ENCODE data around the gene LDLRAD3.
"Not testable (repeated sequence)": the region's sequence is repeated elsewhere in the genome, so short reads cannot be mapped to it uniquely, and the experiment has no call there.

Gene LDLRAD3

GRCh38 chr11:36019722-36020121 lies 75.9 kb downstream of the LDLRAD3 start:
- no peak for DNase-seq

DNA sequence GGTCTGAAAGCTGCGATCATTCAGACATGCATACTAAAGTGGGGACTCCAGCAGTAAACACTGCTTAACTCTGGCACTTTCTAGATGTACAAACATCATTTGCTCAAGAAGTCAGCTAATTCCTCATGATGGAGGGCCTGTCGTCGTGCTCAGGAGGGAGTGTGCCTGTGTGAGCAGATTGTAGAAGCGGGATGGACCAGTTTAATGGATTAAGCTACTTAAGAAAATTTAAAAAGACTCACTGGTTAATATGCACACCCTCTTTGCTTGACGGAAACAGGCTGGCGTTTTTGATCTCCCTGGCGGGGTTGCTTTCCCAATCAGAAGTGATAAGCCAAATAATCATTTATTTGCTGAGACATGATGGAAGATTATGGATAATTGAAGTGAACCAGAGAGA lies 79.0 kb downstream of the LDLRAD3 start:
- DNase-seq, result no peak

DNA sequence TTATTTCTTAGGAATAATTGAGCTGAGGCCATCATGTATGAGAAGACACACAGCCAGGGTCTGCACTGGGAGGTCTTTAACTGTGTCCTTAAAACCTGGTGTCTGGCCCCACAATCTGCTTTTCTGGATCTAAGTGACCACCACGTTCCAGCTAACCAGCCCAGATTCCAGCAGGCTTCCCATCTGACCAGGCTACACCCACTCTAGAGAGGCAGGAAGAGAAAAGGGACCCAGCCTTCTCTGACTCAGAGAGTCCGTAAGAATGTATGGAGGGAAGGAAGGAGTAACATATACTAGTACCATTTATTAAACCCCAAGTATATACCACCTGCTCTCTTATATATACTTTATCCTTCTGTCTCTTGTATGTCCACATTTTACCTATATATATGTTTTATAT lies 80.1 kb downstream of the LDLRAD3 start:
- peak; percentile 36 for DNase-seq

- no peak for DNase-seq
Observed at GRCh38 chr11:36024716-36025115, 80.9 kb downstream of the LDLRAD3 start.

GRCh38 chr11:36026315-36026968 lies 82.6 kb downstream of the LDLRAD3 start:
- no peak for DNase-seq

GRCh38 chr11:36027731-36028130 lies 83.9 kb downstream of the LDLRAD3 start:
- DNase-seq, result no peak

DNA sequence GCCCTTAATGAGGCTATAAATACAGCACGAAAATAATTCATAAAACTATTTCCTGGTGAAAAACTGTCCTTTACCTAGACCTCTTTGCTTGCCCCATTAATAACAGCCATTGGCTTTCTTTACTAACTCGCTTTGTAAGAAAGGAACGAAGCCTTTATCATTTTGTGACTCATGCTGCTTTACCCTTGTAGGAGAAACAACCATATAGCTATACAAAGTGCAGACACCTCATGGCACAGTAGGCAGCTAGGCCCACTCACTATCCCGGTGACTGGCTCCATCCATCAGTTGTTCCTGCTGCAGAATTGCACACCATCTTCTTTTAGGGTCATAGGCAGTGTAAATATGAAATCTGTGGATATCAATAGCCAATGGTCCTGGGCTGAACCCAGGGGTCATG lies 85.8 kb downstream of the LDLRAD3 start:
- no peak for DNase-seq

DNA sequence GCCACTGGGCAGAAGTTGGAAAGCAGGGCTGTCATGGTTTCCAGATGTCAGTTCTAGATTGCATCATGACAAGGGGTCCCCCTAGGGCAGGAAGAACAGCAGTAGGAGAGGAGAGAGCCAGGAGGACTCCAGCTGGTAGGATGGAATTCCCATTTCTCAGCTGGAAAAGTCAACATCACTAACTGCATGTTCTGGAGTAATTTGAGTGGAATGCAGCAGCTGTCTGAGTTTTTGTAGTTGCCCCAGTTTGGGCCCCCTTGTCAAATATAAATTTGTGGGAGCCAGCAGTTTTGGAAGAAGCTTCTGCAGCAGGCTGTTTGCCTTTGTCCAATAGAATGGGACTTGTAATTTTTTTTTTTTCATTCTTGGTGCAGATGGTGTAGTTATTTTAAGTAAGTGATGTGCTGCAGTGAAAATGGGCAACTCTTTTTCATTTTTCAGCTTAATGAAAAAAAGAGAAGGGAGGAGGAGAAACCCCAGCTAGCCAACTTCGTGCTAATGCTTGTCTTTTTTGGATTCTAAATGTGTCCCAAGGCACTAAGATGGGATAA lies 86.9 kb downstream of the LDLRAD3 start:
- DNase-seq, result peak; percentile 85

DNA sequence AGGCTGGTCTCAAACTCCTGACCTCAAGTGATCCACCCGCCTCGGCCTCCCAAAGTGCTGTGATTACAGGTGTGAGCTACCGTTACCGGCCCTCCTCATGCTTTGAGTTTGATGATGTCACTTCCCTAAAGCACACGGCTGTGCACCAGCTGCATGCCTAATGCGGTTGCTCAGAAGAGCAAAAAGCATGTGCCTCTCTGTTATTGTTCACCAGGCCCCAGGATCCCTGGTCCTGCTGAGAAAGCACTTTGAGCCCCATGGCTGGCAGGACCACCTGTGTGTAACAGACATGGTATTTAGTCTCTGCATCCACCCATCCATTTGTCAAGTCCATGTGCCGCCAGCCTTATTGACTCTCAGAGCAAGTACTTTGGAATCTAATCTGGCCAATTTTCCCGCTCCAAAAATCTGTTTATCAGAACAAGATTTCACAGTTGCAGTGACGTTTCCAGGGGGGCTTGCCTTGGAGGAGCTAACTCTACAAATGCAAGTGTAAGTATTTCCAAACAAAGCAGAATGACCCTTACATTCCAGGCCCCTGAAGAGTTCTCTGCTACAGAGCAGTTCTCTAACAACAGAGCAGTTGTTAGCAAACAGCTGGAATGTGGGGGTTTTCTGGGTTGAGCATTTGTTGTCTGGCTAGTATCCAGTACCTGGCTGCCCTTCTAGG lies 89.4 kb downstream of the LDLRAD3 start:
- no peak for DNase-seq

DNA sequence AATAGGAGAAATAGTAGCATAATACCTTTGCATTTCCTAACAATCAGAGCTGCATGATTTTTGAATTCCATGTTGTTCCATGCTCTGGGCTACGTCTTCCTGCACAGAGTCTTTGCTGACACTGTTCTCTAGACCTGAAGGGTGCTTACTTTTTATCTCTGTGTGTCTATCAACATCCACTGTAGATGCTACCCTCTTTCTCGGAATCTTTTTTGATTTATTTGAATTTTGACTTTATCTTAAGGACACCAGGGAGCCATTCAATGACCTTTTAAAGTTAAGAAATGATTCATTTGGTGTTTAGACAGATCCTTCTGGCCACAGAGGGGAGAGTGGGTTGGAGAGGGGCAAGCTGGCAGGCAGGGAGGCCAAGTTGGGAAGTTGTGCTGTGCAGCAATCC lies 90.1 kb downstream of the LDLRAD3 start:
- no peak for DNase-seq

GRCh38 chr11:36034551-36035331 lies 90.9 kb downstream of the LDLRAD3 start:
- DNase-seq, result peak; percentile 82

DNA sequence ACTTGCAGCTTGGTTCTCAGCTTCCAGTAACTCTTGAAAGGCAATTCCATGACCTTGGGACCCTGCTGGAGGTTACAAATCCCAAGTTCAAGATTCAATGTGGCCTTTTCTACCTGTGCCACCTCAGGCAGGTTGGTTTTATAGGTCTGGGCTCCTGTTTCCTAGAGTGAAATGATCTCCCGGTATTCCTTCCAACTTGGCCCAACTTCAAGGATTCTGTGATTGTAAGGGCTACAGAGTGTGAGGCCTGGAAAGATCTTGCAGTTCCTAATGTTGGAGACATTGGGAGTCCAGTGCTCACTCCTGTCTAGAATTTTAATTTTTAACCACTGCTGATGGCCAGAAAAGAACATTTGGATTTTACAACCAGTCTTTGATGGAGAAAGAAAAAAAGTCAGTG lies 91.6 kb downstream of the LDLRAD3 start:
- DNase-seq, result no peak

GRCh38 chr11:36035999-36036398 lies 92.1 kb downstream of the LDLRAD3 start:
- DNase-seq, result no peak

DNA sequence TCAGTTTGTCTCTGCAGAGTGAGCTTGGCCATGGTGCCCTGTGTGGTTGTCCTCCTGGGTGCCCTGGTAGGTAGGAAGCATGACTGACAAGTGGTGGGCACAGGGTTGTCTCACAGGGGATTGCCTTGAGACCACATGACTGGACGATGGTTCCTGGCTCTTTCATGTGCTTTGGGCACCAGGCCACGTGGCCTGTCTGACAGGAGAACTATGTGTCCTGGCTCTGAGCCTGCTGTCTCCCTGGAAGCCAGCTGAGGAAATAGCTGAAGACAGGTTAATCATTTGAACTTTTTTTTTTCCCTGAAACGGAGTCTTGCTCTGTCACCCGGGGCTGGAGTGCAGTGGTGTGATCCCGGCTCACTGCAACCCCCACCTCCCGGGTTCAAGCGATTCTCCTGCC lies 93.2 kb downstream of the LDLRAD3 start:
- no peak for DNase-seq

DNA sequence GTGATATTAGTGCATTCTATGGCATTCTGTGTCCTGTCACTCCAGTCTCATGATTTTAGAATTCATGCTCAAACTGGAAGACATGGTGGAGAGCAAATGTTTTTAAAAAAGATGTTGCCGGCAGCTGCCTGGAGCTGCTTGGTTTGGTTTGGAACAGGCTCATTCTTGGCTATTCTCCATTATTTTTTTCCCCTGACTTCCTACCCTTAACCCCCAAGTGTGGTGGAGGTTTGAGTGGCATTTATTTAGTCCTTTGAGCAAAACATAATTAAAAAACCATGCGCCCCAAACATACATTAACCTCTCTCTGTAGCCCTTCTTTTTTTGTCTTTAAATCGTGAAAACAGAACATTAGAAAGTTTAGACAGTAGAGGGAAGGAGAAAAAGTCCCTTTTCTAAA lies 94.7 kb downstream of the LDLRAD3 start:
- DNase-seq, result no peak

GRCh38 chr11:36039471-36039870 lies 95.6 kb downstream of the LDLRAD3 start:
- no peak for DNase-seq

DNA sequence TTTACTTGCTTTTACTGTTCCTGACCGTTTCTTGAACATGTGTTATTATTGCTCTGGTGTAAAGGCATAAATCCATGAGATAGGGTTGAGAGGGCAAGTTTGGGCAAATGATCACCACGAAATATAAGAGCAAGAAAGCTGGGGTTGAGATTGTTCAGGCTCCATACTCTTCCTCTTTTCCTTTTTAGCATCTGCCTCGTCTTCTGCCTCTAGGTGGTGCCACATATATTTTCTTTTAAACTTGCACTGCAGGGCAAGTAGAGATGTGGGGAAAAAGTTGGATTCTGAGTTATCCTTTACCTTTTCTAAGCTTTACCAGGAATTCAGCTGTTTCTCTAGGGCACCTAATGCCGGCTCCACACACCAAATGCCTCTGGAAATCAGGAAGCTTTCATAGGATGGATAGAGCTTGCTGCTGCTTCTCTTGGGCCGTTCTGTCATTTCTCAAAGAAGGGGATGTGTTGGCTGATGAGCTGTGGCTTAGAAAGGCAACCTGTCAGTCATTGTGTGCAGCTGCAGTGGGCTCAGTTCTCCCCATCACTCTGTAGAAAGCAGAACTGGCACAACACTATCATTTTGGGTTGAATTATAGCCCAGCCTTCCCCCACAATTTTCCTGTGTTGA lies 98.2 kb downstream of the LDLRAD3 start:
- DNase-seq, result no peak

- DNase-seq, result no peak
Observed at GRCh38 chr11:36044636-36045035, 100.8 kb downstream of the LDLRAD3 start.

DNA sequence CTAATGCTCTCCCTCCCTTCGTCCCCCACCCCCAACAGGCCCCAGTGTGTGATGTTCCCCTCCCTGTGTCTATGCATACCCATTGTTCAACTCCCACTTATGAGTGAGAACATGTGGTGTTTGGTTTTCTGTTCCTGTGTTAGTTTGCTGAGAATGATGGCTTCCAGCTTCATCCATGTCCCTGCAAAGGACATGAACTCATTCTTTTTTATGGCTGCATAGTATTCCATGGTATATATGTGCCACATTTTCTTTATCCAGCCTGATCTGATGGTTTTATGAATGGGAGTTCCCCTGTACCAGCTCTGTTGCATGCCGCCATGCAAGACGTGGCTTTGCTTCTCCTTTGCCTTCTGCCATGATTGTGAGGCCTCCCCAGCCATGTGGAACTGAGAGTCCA lies 102.1 kb downstream of the LDLRAD3 start:
- not testable (repeated sequence) for DNase-seq

DNA sequence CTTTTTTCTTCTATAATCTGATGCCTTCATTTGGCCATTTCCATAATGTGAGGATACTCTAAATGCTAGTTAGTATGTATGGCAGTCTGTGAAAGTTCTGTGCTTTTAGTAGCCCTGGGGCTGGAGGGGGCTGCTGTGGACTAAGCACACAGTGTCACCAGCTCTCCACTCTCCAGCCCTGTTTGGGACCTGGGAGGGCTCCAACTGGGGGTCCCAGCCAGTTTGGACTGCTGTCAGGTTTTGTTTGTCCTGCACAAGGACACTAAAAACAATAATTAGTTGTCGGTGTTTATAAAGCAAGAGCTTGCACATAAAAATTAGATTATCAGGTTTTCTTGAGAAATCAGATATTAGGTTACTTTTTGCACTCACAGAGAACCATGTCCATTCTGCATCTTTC lies 103.1 kb downstream of the LDLRAD3 start:
- DNase-seq, result no peak

GRCh38 chr11:36047344-36047743 lies 103.5 kb downstream of the LDLRAD3 start:
- DNase-seq, result no peak

DNA sequence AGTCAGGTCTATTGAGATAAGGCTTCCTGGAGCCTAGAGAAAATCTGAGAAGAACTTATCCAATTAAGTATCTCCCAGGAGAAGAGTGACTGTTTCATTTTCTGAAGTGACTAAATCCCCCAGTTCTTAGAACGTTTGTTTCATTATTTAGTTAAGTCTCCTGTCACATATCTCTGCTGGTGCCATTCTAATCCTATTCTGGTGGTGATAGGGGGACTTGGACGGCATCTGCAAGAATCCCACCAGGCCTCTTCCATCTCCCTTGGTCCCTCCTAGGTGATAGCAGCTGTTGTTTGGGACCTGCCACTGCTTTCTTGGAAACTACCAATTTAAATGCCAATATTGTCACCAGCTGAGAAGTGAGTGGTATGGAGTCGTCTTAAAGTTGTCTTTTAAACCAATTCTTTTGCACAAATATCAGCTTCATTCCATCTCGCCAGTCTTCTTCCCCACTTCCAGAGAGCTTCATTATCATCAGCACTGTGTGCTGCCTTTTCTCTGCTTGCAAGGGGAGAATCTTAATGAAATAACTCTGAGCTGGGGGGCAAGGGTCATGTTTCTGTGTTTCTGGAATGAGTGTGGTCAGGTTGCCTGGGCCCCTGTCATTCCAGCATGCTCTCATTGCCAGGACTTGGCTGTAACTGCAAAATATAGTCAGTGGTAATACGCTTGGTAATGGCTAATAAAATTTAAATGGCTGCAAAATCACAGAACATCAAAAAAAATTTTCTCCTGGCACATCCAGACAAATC lies 104.8 kb downstream of the LDLRAD3 start:
- no peak for DNase-seq

All from fibroblast of skin of scalp (primary cell).